ENCODE results near the gene GPC1.
A peak's percentile ranks its signal among the peaks of the same experiment; 100 is the strongest.

GPC1 gene

GRCh38 chr2:240457223-240458043 is 22.0 kb downstream of the GPC1 start:
- no peak for DNase-seq

DNA sequence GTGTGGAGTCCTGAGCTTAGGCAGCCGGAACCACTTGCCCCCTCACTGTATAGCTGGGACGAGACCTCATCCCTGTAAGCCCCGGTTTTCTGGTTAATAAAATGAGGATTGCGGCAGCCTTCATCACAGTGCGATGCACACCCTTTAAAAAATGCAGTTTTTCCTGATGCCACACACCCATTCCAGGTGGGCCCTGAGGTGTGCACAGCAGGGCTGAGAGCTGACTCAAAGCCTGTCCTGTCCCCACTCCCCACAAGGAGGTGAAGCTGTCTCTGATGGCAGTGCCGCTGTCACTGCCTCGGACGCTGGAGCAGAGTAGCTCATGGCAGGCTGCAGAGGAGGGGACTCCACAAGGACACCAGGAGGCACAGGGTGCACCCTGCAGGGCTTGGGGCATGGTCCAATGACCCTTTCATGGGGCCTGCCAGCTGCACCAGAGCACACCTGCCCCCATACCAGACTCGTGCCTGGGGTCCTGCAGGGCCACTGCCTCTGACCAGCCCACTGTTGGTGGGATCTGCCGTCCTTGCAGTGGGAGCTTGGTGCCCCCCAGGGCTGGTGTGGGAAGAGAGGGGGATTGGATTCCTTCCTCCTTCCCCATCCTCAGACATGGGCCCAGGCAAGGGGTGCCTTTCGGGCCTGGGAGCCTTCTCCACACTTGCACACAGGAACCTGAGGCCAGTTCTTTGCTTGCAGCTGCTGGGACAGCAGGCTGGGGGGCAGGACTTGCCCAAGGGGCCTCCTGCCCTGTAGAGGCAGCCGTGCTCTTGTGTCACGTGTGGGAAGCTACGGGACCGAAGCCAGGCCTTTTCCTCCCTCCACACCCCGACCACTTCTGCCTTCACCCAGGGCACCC is 22.8 kb downstream of the GPC1 start:
- no peak for DNase-seq

DNA sequence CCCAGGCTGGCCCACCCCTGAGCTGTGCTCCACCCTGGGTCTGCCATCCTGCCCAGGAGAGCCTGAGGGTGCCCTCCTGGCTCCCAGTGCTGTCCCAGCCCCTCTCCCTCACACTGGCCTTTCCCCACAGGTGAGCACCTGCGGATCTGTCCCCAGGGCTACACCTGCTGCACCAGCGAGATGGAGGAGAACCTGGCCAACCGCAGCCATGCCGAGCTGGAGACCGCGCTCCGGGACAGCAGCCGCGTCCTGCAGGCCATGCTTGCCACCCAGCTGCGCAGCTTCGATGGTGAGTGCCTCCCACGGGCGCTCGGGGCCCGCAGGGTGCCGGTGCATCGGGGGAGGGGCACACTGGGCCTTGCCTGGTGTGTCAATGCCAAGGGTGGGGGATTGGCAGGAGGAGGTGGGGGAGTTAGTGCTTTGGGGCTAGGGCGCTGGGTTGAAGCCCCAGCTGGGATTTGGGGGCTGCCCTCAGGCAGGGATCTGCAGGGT is 23.5 kb downstream of the GPC1 start:
- DNase-seq = no peak

- DNase-seq = peak in 2 of 5 donors; percentile 0 to 11
Measured at GRCh38 chr2:240459401-240460252, 24.2 kb downstream of the GPC1 start.

DNA sequence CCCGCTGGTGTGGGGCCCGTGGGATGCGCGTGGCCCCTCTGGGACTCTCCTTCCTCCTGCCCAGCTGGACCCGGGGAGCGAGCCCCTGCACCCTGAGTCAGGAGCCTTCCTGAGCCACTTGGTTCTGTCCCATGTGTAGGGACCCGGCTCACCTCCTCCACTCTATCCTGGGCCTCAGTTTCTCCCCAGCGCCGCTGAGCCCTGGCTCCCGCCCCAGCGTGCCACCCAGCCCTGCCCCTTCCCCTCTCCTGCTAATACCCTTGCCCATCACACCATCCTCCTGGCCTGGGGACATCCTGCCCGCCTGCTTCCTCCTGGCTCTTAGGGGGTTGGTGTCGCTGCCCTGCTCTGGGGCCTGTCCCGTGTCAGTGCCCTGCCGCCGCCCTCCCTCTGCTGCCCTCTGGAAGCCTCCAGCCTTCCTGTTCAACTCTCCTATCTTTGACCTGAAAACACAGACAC is 24.8 kb downstream of the GPC1 start:
- peak in 2 of 5 donors; percentile 0 to 14 for DNase-seq

DNA sequence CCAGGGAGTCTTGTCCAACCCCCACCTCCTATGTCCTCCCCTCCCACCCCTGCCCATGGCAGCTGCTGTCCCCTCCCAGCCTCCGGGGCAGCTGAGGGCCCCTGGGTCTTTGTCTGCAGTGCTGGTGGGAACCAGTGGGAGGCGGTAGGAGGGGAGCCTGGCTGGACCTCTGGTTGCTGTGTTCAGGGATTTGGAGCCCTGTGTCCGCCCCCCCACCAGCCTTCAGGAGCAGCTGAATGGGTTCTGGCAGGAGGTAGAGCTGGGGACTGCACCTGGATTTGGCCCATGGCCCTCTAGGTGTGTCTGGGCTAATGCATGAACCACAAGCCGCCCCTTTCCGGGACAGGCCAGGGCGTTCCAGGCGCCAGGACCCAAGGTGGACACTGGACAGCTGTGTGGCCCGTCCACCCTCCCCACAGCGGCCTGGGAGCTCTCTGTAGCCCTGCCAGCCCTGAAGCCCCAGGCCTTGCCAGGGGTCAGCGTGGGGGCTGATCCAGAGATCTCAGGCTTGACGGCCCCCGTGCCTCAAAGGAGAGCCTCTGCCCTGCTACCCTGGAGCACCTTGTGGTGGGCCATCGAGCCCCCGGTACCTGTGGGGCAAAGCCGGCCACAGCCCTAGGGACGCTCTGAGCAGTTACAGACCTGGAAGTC is 25.4 kb downstream of the GPC1 start:
- peak in 3 of 5 donors; percentile 0 to 6 (median 5) for DNase-seq

GRCh38 chr2:240461471-240462072 is 26.1 kb downstream of the GPC1 start:
- DNase-seq = peak in 1 of 5 donors; percentile 0

- DNase-seq = peak in 3 of 5 donors; percentile 0 to 7 (median 6)
Measured at GRCh38 chr2:240462073-240462706, 26.7 kb downstream of the GPC1 start.

DNA sequence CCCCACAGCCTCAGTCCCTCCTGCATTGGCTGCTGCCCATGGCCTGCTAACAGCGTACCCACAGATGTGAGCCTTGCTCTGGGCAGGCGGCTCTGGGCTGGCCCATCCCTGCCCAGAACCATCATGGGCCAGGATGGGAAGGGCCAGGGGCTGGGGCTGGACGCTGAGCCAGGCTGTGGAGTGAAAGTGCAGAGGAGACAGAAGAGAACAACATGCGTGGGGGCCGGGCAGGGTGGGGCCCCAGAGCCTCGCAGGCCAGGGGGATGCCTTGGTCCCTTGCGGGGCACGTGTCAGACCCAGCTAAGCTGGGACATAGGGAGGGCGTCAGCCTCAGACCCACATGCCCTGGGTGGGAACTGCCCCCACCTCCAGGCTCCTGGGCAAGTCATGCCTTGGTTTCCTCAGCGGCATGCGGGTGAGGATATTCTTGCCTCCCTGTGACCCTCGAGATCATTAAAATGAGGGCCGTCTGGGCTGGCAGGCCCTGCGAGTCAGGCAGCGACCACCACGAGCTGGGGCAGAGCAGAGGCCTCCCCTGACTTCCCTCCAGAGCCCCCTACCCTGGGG is 27.3 kb downstream of the GPC1 start:
- peak in 2 of 5 donors; percentile 3 to 10 for DNase-seq

- DNase-seq = peak in 1 of 5 donors; percentile 5
Measured at GRCh38 chr2:240463274-240463865, 27.9 kb downstream of the GPC1 start.

- DNase-seq = peak in 1 of 5 donors; percentile 3
Measured at GRCh38 chr2:240463866-240464481, 28.5 kb downstream of the GPC1 start.

DNA sequence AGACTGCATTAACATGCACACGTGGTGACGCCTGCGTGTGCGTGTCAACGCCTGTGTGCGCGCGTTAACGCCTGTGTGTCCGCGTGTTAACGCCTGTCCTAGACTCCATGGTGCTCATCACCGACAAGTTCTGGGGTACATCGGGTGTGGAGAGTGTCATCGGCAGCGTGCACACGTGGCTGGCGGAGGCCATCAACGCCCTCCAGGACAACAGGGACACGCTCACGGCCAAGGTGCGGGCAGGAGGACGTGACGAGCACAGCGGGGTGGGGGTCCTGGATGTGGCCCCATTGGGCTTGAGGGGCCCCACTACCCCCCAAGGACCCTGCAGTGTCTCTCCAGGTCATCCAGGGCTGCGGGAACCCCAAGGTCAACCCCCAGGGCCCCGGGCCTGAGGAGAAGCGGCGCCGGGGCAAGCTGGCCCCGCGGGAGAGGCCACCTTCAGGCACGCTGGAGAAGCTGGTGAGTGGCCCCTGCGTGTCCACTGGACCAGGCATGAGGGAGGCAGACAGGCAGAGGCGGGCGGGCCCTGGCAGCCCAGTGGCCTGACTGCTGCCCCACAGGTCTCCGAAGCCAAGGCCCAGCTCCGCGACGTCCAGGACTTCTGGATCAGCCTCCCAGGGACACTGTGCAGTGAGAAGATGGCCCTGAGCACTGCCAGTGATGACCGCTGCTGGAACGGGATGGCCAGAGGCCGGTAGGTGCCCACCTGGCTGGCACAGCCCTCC is 29.2 kb downstream of the GPC1 start:
- DNase-seq = peak in 3 of 5 donors; percentile 1 to 6 (median 5)

DNA sequence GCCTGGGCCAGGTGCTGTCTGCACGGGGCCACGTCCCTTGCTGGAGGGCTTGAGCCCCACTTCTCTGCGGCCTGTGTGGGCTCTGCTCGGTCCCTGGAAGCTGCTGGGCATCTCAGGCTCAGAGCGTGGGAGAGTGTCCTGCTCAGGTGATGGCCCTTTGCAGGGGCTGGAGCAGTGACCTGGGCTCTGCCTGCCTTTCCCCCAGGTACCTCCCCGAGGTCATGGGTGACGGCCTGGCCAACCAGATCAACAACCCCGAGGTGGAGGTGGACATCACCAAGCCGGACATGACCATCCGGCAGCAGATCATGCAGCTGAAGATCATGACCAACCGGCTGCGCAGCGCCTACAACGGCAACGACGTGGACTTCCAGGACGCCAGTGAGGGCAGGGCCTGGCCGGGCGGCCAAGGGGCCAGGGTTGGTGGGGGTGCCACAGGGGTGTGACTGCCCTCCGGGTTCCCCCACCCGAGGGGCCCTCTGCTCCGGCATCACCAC is 29.9 kb downstream of the GPC1 start:
- DNase-seq = peak in 3 of 5 donors; percentile 1 to 8 (median 1)

- peak in 2 of 5 donors; percentile 5 to 11 for DNase-seq
Measured at GRCh38 chr2:240465765-240466578, 30.5 kb downstream of the GPC1 start.

GRCh38 chr2:240466579-240467148 is 31.2 kb downstream of the GPC1 start:
- DNase-seq = peak in 2 of 5 donors; percentile 3 to 9

- peak in 2 of 5 donors; percentile 0 to 8 for DNase-seq
Measured at GRCh38 chr2:240467149-240467642, 31.7 kb downstream of the GPC1 start.

Data from T-helper 1 cell (primary cell).